Measurements from ENCODE around the gene IL7R.
"Not testable (repeated sequence)": the region's sequence is repeated elsewhere in the genome, so short reads cannot be mapped to it uniquely, and the experiment has no call there.

Gene IL7R

DNA sequence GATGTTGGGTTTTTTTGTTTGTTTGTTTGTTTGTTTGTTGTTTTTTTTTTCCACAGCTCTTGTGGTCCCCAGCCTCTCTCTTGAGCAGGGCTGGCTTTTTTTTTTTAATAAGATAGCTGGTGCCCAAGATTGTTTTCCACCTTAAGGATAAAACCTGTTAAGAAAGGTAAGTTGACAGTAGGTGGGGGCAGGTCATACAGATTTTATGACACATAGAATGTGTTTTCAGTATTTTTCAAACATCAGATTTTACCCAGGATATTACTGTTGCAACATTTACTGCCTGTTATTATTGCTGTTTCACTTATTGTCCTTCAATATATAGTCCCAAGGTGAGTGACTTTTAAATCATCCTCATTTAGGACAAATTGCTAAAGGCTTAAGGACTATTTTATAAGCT lies 3.9 kb upstream of the IL7R start:
- Histone ChIP-seq H3K9me3 (ENCODE audit: control insufficient read depth, insufficient read depth, low read length) (0 out of 2 replicates have a peak, but pooled peaks cover 2% of the 10 kb centered on the region), H3K36me3 (ENCODE audit: insufficient read depth, low read length) (no peaks in the 10 kb centered on the region), H3K9ac (ENCODE audit: low read depth, low read length) (no peak overlapping the region), H3K4me1 (ENCODE audit: insufficient read depth, low read length) (peaks cover 8% of the 10 kb centered on the region; the same call in 1 of the 2 replicates)

DNA sequence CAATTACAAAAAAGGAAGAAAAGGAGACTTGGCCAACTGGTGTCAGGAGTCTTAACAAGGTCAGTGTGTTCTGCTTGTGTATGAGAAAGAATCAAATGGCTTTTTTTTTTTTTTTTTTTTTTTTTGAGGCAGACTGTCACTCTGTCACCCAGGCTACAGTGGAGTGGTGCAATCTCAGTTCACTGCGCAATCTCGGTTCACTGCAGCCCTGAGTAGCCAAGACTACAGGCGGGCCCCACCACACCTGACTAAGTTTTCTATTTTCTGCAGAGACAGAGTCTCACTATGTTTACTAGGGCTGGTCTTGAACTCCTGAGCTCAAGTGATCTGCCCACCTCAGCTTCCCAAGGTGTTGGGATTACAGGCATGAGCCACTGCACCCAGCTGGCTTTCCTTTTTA lies 3.1 kb upstream of the IL7R start:
- H3K36me3 ChIP-seq (ENCODE audit: insufficient read depth, low read length), result no peaks in the 10 kb centered on the region
- H3K9ac ChIP-seq (ENCODE audit: low read depth, low read length), result no peak overlapping the region
- no peaks in the 10 kb centered on the region for H3K9me3 ChIP-seq (ENCODE audit: control insufficient read depth, insufficient read depth, low read length)
- peaks cover 9% of the 10 kb centered on the region; the same call in 1 of the 2 replicates for H3K4me1 ChIP-seq (ENCODE audit: insufficient read depth, low read length)

DNA sequence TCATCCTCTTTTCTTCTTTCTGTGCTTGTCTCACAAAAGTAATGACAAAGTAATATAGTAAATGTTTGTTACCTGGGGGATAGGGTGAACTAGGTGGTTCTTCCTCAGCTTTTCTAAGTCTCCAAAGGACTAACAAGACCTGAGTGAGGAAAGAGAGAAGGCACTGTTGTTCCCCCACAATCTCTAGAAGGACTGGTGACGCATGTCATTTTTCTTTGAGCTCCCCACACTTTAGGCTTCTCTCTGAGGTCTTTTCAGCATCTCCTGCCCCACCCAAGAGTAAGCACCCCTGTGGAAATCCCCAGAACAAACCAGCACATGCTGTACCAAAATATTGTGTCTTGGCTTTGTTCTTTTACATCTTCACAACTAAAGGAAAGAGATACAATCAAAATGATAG lies 2.4 kb upstream of the IL7R start:
- Histone ChIP-seq H3K36me3 (ENCODE audit: insufficient read depth, low read length) (no peaks in the 10 kb centered on the region), H3K9ac (ENCODE audit: low read depth, low read length) (no peak overlapping the region), H3K9me3 (ENCODE audit: control insufficient read depth, insufficient read depth, low read length) (no peaks in the 10 kb centered on the region), H3K4me1 (ENCODE audit: insufficient read depth, low read length) (peaks cover 9% of the 10 kb centered on the region; the same call in 1 of the 2 replicates)

DNA sequence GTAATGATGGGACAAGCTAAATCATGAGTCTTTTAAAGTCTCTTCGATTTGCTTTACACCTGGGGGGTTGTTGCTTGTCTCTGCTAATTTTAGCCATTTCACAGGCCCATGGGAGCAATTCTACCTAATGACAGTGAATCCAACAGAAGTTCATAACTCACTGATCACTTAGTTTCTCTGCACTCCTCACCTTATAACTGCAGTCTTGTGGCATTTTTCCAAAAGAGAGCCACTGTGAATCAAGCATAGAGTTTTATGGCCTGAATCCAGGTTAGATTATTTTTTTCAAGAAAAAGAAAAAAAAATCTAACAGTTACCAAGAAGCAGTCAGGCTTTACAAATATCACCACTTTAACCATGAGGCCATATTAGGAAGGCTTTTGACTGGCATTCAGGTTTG lies 1.5 kb upstream of the IL7R start:
- Histone ChIP-seq H3K36me3 (ENCODE audit: insufficient read depth, low read length) (no peaks in the 10 kb centered on the region), H3K9ac (ENCODE audit: low read depth, low read length) (no peak overlapping the region), H3K4me1 (ENCODE audit: insufficient read depth, low read length) (peaks cover 9% of the 10 kb centered on the region; the same call in 1 of the 2 replicates), H3K9me3 (ENCODE audit: control insufficient read depth, insufficient read depth, low read length) (no peaks in the 10 kb centered on the region)

DNA sequence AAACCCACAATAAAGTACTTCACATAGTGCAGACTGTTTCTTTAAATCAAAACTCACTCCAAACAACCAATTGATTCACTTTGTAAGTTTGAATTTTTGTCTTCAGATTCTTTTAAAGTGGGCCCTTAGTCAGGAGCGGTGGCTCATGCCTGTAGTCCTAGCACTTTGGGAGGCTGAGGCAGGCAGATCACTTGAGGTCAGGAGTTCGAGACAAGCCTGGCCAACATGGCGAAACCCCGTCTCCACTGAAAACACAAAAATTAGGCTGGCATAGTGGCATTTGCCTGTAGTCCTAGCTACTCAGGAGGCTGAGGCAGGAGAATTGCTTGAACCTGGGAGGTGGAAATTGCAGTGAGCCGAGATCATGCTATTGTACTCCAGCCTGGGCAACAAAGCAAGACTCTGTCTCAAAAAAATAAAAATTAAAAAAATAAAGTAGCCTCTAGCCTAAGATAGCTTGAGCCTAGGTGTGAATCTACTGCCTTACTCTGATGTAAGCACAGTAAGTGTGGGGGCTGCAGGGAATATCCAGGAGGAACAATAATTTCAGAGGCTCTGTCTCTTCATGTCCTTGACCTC lies 416 bp upstream of the IL7R start:
- not testable (repeated sequence) for H3K4me1 ChIP-seq (ENCODE audit: insufficient read depth, low read length); H3K9me3 ChIP-seq (ENCODE audit: control insufficient read depth, insufficient read depth, low read length); H3K9ac ChIP-seq (ENCODE audit: low read depth, low read length); H3K36me3 ChIP-seq (ENCODE audit: insufficient read depth, low read length)

DNA sequence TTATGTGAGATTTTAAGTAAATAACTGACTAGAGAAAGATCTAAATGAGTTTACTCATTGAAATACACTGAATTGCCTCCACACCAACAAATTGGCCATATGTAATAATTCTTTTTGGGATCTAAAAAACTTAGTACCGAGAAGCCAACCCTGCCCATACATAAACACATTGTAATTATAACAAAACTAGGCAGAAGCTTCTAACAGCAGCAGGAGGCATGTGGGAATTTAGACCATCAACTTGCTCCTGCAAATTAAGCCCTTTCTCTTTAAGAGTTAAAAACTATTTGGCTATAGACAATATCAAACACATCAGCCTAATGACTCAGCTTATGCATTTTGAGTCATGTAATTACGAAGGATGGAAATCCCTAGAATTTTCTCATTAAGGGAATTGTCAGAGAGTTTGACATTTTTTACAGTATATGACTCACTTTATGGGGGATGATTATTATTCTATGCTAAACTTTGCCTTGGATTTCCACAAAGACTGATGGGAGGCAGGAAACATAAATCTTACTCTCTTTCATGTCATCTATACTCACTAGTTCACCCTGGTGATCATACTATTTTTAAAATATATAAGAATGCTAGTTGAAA lies 1.0 kb downstream of the IL7R start:
- no peaks in the 10 kb centered on the region for H3K9me3 ChIP-seq (ENCODE audit: control insufficient read depth, insufficient read depth, low read length)
- peaks cover 9% of the 10 kb centered on the region; the same call in 1 of the 2 replicates for H3K4me1 ChIP-seq (ENCODE audit: insufficient read depth, low read length)
- no peak overlapping the region for H3K9ac ChIP-seq (ENCODE audit: low read depth, low read length)
- no peaks in the 10 kb centered on the region for H3K36me3 ChIP-seq (ENCODE audit: insufficient read depth, low read length)

DNA sequence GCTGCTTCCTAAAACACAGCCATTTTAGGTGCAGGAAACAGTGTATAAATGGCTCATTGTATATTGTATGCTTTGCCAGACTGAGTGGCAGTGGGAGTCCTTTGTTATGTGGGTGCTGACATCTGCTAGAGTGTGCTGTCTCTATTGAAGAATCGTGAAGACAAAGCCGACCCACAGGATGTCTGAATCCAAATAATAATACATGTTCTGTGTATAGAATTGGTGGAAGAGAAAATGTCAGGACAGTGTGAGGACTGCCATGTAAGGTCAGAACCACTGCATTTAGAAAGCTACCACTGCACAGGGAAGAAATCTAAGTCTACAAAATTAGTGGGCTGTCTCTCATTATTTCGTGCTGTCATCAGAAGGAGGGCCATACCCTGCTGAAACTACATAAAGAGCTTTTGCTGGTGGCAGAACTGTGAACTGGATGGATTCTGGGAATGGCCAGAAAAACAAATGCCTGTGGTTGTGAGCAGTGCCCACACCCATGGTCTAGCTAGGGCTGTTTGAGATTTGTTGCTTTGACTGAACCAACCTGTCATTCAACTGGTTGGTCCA lies 2.5 kb downstream of the IL7R start:
- no peaks in the 10 kb centered on the region for H3K9me3 ChIP-seq (ENCODE audit: control insufficient read depth, insufficient read depth, low read length)
- H3K4me1 ChIP-seq (ENCODE audit: insufficient read depth, low read length), result peaks cover 9% of the 10 kb centered on the region; the same call in 1 of the 2 replicates
- H3K9ac ChIP-seq (ENCODE audit: low read depth, low read length), result no peak overlapping the region
- no peaks in the 10 kb centered on the region for H3K36me3 ChIP-seq (ENCODE audit: insufficient read depth, low read length)

DNA sequence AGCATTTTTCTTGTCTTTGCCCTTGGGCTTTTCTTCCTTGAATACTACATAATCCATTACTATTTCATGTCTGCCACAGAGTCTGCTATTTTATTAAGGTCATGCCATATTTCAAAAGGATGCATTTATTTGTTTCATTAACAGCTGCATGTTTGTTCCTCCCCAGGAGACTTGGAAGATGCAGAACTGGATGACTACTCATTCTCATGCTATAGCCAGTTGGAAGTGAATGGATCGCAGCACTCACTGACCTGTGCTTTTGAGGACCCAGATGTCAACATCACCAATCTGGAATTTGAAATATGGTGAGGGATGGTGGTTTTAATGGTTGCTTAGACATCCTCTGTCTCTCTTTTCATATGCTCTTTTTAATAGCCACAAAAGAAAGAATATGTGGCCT lies 4.0 kb downstream of the IL7R start:
- no peaks in the 10 kb centered on the region for H3K36me3 ChIP-seq (ENCODE audit: insufficient read depth, low read length)
- peaks cover 9% of the 10 kb centered on the region; the same call in 1 of the 2 replicates for H3K4me1 ChIP-seq (ENCODE audit: insufficient read depth, low read length)
- no peak overlapping the region for H3K9ac ChIP-seq (ENCODE audit: low read depth, low read length)
- H3K9me3 ChIP-seq (ENCODE audit: control insufficient read depth, insufficient read depth, low read length), result no peaks in the 10 kb centered on the region

DNA sequence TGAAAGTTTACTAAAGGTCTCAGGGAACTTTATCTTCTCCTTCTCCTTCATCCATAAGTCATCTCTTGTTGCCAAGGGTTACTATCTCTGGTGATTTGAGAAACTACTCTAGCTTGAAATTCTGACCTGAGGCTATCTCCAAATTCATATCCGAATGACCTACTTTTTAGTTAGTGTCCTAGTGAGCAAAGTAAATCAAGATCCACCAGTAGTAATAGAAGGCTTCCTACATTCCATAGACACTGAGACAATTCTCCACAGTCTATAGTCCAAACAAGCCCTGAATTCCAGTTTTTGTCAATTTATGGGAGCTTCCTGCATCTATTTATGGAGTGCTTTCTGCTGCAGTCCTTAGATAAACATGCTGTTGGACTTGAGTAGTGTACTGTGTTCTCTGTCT lies 5.0 kb downstream of the IL7R start:
- H3K36me3 ChIP-seq (ENCODE audit: insufficient read depth, low read length), result no peaks in the 10 kb centered on the region
- no peak overlapping the region for H3K9ac ChIP-seq (ENCODE audit: low read depth, low read length)
- no peaks in the 10 kb centered on the region for H3K9me3 ChIP-seq (ENCODE audit: control insufficient read depth, insufficient read depth, low read length)
- H3K4me1 ChIP-seq (ENCODE audit: insufficient read depth, low read length), result peaks cover 9% of the 10 kb centered on the region; the same call in 1 of the 2 replicates

DNA sequence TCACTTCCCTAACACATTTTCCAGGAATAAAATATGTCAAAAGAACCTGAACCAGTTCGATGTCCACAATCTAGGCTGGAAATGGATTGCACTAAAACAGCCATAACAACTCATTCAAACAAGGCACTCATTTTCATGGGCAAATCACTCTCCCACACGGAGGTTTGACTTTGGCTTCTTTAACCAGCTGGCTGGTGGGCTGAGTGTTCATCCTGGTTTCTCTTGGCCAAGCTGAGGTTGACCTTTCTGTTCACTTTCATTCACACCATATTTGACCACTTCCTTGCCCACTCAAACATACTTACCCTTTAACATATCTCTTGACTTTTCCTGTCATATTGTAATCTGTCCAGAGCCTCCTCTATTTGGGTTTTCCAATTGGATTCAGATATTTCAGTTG lies 5.4 kb downstream of the IL7R start:
- Histone ChIP-seq H3K4me1 (ENCODE audit: insufficient read depth, low read length) (peaks cover 6% of the 10 kb centered on the region; the same call in 1 of the 2 replicates), H3K36me3 (ENCODE audit: insufficient read depth, low read length) (no peaks in the 10 kb centered on the region), H3K9ac (ENCODE audit: low read depth, low read length) (no peak overlapping the region), H3K9me3 (ENCODE audit: control insufficient read depth, insufficient read depth, low read length) (no peaks in the 10 kb centered on the region)

DNA sequence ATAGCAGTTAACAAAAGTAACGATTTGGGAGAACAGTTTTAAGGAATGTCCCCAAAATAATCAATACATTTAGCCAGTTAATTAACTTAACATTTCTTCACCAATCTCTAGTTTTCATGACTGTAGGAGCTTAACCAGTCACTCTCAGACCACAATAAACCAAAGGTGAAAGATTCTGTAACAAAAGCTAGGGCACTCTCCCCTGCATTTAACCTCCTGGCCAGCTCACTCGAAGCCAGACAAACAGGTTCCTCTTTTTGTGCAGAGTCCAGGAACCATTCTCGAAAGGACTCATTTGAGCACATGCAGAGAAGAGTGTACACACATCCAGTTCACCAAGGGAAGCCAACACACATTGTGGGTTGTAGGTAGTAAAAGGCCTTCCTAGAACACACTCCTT lies 6.5 kb downstream of the IL7R start:
- Histone ChIP-seq H3K9me3 (ENCODE audit: control insufficient read depth, insufficient read depth, low read length) (no peaks in the 10 kb centered on the region), H3K36me3 (ENCODE audit: insufficient read depth, low read length) (no peaks in the 10 kb centered on the region), H3K9ac (ENCODE audit: low read depth, low read length) (no peak overlapping the region), H3K4me1 (ENCODE audit: insufficient read depth, low read length) (no peaks in the 10 kb centered on the region; the same call in 1 of the 2 replicates)

DNA sequence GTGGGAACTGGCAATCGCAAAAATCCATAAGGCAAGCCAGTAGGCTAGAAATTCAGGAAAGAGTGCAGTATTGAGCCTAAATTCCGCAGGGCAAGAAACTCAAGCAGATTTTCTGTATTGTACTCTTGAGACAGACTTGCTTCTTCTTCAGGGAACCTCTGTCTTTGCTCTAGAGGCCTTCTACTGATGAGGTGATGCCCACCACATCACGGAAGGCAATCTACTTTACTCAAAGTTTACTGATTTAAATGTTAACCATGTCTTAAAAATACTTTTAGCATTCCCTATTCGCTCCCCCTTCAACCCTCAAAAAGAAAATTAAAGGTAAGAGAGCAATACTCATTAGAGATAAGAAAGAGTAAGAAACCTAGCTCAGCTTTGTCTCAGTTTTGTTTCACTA lies 11.3 kb downstream of the IL7R start:
- no peak overlapping the region for H3K9ac ChIP-seq (ENCODE audit: low read depth, low read length)
- no peaks in the 10 kb centered on the region for H3K9me3 ChIP-seq (ENCODE audit: control insufficient read depth, insufficient read depth, low read length)
- no peaks in the 10 kb centered on the region for H3K36me3 ChIP-seq (ENCODE audit: insufficient read depth, low read length)
- H3K4me1 ChIP-seq (ENCODE audit: insufficient read depth, low read length), result no peaks in the 10 kb centered on the region

DNA sequence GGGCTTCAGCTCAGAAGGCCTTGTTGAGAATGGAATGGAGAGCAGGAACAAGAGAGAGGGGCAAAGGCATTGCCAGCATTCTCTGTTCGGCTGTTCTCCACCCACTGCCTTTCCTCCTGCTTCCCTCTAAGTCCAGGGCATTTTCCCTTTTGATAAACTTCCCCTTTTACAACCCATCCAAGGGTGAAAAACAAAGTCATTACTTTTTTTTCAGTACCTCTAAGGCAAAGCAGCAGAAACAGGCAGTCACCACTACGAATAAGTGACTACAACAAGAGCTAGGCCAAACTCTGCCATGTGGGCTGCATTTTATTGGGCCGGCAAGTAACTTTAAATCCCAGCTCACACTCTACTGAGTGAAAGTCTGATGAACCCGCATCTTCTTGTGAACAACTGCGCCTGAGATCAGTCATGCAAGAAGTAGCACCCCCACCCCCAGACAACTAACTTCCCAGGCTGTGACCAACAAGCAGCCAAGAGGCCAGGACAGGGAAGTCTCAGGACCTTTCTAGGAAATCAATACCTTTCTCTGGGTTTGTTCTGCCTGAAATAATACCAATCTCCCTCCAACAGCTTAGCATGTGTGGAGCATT lies 13.1 kb downstream of the IL7R start:
- Histone ChIP-seq H3K9ac (ENCODE audit: low read depth, low read length) (no peak overlapping the region), H3K36me3 (ENCODE audit: insufficient read depth, low read length) (no peaks in the 10 kb centered on the region), H3K4me1 (ENCODE audit: insufficient read depth, low read length) (no peaks in the 10 kb centered on the region), H3K9me3 (ENCODE audit: control insufficient read depth, insufficient read depth, low read length) (no peaks in the 10 kb centered on the region)

DNA sequence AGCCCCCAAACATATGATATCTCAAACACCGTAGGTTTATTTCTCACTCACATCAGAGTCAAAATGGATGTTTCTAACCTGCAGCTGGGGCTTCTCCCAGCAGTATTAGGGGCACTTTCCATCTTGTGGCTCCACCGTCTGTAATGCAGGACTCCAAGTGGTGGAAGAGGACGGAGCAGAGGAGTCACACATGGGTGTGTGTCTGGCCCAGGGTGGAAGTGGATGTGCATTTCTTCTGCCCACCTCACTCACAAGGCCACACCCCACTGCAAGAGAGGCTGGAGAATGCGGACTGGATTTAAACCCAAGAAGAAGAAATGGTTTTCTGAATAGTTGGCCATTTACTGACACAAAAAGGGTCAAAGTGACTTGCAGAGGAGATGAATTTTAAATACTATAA lies 13.9 kb downstream of the IL7R start:
- Histone ChIP-seq H3K9me3 (ENCODE audit: control insufficient read depth, insufficient read depth, low read length) (no peaks in the 10 kb centered on the region), H3K36me3 (ENCODE audit: insufficient read depth, low read length) (no peaks in the 10 kb centered on the region), H3K4me1 (ENCODE audit: insufficient read depth, low read length) (no peaks in the 10 kb centered on the region), H3K9ac (ENCODE audit: low read depth, low read length) (no peak overlapping the region)

DNA sequence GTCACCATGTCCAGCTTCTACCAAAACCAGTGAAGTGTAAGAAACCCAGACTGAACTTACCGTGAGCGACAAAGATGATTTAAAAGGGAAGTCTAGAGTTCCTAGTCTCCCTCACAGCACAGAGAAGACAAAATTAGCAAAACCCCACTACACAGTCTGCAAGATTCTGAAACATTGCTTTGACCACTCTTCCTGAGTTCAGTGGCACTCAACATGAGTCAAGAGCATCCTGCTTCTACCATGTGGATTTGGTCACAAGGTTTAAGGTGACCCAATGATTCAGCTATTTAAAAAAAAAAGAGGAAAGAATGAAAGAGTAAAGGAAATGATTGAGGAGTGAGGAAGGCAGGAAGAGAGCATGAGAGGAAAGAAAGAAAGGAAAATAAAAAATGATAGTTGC lies 19.8 kb downstream of the IL7R start:
- Histone ChIP-seq H3K4me1 (ENCODE audit: insufficient read depth, low read length) (no peaks in the 10 kb centered on the region), H3K9ac (ENCODE audit: low read depth, low read length) (no peak overlapping the region), H3K36me3 (ENCODE audit: insufficient read depth, low read length) (no peaks in the 10 kb centered on the region), H3K9me3 (ENCODE audit: control insufficient read depth, insufficient read depth, low read length) (no peaks in the 10 kb centered on the region)

Measured in ES-I3 (cell line).